Measurements from ENCODE around the gene CLEC4F. TPM values are rescaled to one million over a fixed set of nuclear protein-coding genes. Genes with fewer than 3 reads are reported as not detected.

The CLEC4F gene
- total RNA-seq, 1 donor from 2014 or later = not detected

- DNase-seq (ENCODE audit: low read depth) = no peak
- H3K36me3 Mint-ChIP-seq (ENCODE audit: low read depth, unreplicated experiment) = no peaks in the 10 kb centered on the region
- peaks cover 52% of the 10 kb centered on the region for H3K27me3 Mint-ChIP-seq (ENCODE audit: low read depth, unreplicated experiment)
- peaks cover 2% of the 10 kb centered on the region for H3K4me1 Mint-ChIP-seq (ENCODE audit: low read depth, unreplicated experiment)
- peaks cover 8% of the 10 kb centered on the region for H3K9me3 Mint-ChIP-seq (ENCODE audit: unreplicated experiment)
- FAIRE-seq = no peak
- Histone ChIP-seq H2AFZ (ENCODE audit: low read depth, low read length) (no peak overlapping the region), H4K20me1 (ENCODE audit: insufficient read depth, low read length) (no peaks in the 10 kb centered on the region), H3K79me2 (ENCODE audit: insufficient read depth, low read length) (no peaks in the 10 kb centered on the region), H3K9me3 (ENCODE audit: insufficient read depth, low read depth, low read length) (peaks cover 2% of the 10 kb centered on the region), H3K27ac (ENCODE audit: low read depth, low read length) (no peak overlapping the region), H3K4me1 (ENCODE audit: insufficient read depth, low read length) (no peaks in the 10 kb centered on the region), H3K4me3 (ENCODE audit: insufficient read depth, low read depth, low read length) (no peak overlapping the region), H3K9ac (ENCODE audit: low read length) (no peak overlapping the region), H3K27me3 (ENCODE audit: insufficient read depth, low read length) (peaks cover 9% of the 10 kb centered on the region), H3K36me3 (ENCODE audit: insufficient read depth, low read length) (no peaks in the 10 kb centered on the region), H3K4me2 (ENCODE audit: low read length) (no peak overlapping the region)
- no peak overlapping the region for H3K27ac Mint-ChIP-seq (ENCODE audit: unreplicated experiment)
- no peak overlapping the region for H3K4me3 Mint-ChIP-seq (ENCODE audit: unreplicated experiment)
- TF ChIP-seq CTCF (IDR thresholded peaks at IDR 0.05; ENCODE audit: insufficient read depth, low read depth, low read length) = no peak
- TF ChIP-seq EZH2 (IDR thresholded peaks at IDR 0.05; ENCODE audit: insufficient read depth, low read length) = no peak
These were observed 12.0 kb upstream of the CLEC4F start for GRCh38 chr2:70832386-70832785.

GRCh38 chr2:70831861-70832260 is 11.5 kb upstream of the CLEC4F start:
- Histone ChIP-seq H3K4me2 (ENCODE audit: low read length) (no peak overlapping the region), H3K27ac (ENCODE audit: low read depth, low read length) (no peak overlapping the region), H3K9me3 (ENCODE audit: insufficient read depth, low read depth, low read length) (peaks cover 2% of the 10 kb centered on the region), H3K27me3 (ENCODE audit: insufficient read depth, low read length) (peaks cover 9% of the 10 kb centered on the region), H3K9ac (ENCODE audit: low read length) (no peak overlapping the region), H4K20me1 (ENCODE audit: insufficient read depth, low read length) (no peaks in the 10 kb centered on the region), H3K36me3 (ENCODE audit: insufficient read depth, low read length) (no peaks in the 10 kb centered on the region), H3K79me2 (ENCODE audit: insufficient read depth, low read length) (no peaks in the 10 kb centered on the region), H3K4me3 (ENCODE audit: insufficient read depth, low read depth, low read length) (no peak overlapping the region), H2AFZ (ENCODE audit: low read depth, low read length) (no peak overlapping the region), H3K4me1 (ENCODE audit: insufficient read depth, low read length) (no peaks in the 10 kb centered on the region)
- Mint-ChIP-seq H3K4me1 (ENCODE audit: low read depth, unreplicated experiment) (peaks cover 2% of the 10 kb centered on the region), H3K4me3 (ENCODE audit: unreplicated experiment) (no peak overlapping the region), H3K36me3 (ENCODE audit: low read depth, unreplicated experiment) (no peaks in the 10 kb centered on the region), H3K27ac (ENCODE audit: unreplicated experiment) (no peak overlapping the region), H3K9me3 (ENCODE audit: unreplicated experiment) (peaks cover 8% of the 10 kb centered on the region), H3K27me3 (ENCODE audit: low read depth, unreplicated experiment) (peaks cover 48% of the 10 kb centered on the region)
- FAIRE-seq = no peak
- no peak for DNase-seq (ENCODE audit: low read depth)
- TF ChIP-seq CTCF (IDR thresholded peaks at IDR 0.05; ENCODE audit: insufficient read depth, low read depth, low read length) (no peak), EZH2 (IDR thresholded peaks at IDR 0.05; ENCODE audit: insufficient read depth, low read length) (no peak)

DNA sequence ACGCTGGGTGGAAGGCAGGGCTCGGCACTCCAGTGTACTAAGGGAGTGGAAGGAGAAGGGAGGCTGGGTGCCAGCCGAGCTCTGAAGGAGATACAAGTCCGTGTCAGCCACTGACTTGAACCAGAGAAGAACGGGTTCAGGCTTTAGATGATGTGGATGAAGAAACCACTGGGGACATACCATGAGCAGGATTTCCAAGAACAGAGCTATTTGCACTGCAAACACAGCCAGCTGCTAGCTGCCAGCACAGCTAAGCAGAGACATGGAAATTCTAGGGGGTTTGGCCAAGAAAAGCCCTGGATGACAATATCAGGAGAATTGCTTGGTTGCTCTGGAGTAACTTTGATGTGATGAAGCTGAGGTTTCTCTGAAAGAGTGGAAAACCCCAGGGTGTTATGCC is 10.0 kb upstream of the CLEC4F start:
- Histone ChIP-seq H3K36me3 (ENCODE audit: insufficient read depth, low read length) (no peaks in the 10 kb centered on the region), H3K9ac (ENCODE audit: low read length) (no peak overlapping the region), H3K79me2 (ENCODE audit: insufficient read depth, low read length) (no peaks in the 10 kb centered on the region), H3K4me1 (ENCODE audit: insufficient read depth, low read length) (no peaks in the 10 kb centered on the region), H3K4me2 (ENCODE audit: low read length) (no peak overlapping the region), H3K9me3 (ENCODE audit: insufficient read depth, low read depth, low read length) (peaks cover 2% of the 10 kb centered on the region), H4K20me1 (ENCODE audit: insufficient read depth, low read length) (no peaks in the 10 kb centered on the region), H3K27me3 (ENCODE audit: insufficient read depth, low read length) (peaks cover 3% of the 10 kb centered on the region), H2AFZ (ENCODE audit: low read depth, low read length) (no peak overlapping the region), H3K4me3 (ENCODE audit: insufficient read depth, low read depth, low read length) (no peak overlapping the region), H3K27ac (ENCODE audit: low read depth, low read length) (no peak overlapping the region)
- TF ChIP-seq CTCF (IDR thresholded peaks at IDR 0.05; ENCODE audit: insufficient read depth, low read depth, low read length) = no peak
- no peak for TF ChIP-seq EZH2 (IDR thresholded peaks at IDR 0.05; ENCODE audit: insufficient read depth, low read length)
- Mint-ChIP-seq H3K4me1 (ENCODE audit: low read depth, unreplicated experiment) (peaks cover 2% of the 10 kb centered on the region), H3K27ac (ENCODE audit: unreplicated experiment) (no peak overlapping the region), H3K4me3 (ENCODE audit: unreplicated experiment) (no peak overlapping the region), H3K27me3 (ENCODE audit: low read depth, unreplicated experiment) (peaks cover 37% of the 10 kb centered on the region), H3K9me3 (ENCODE audit: unreplicated experiment) (peaks cover 6% of the 10 kb centered on the region), H3K36me3 (ENCODE audit: low read depth, unreplicated experiment) (no peaks in the 10 kb centered on the region)
- FAIRE-seq (no peak), DNase-seq (ENCODE audit: low read depth) (no peak)

Data from astrocyte (in vitro differentiated cells and primary cell).